Activated T-helper 2 cell treated with anti-CD3 and anti-CD28 coated beads, Interferon-gamma antibody, Interleukin-2, Interleukin-4, amounts not matched to agents 10 μg/mL and 5 μg/mL and 100 μg/mL, durations not matched to agents 14 hours and 24 hours and 36 hours (primary cell): Measurements from ENCODE around the gene UBE3A. TPM values are rescaled to one million over a fixed set of nuclear protein-coding genes. Genes with fewer than 3 reads are reported as not detected.

ENCODE experiments used
- DNase-seq: peaks from one replicate; pipeline ENCODE4 v3.0.0; 2021; ENCODE audit warnings: low spot score
- H3K27ac Mint-ChIP-seq: one replicate; pipeline ENCODE4 v1.8.0; 2021; ENCODE audit warnings: mixed read lengths
- H3K27me3 Mint-ChIP-seq: one replicate; pipeline ENCODE4 v1.8.0; 2021; ENCODE audit warnings: low read depth, mixed read lengths
- H3K36me3 Mint-ChIP-seq: one replicate; pipeline ENCODE4 v1.8.0; 2021; ENCODE audit warnings: low read depth, mixed read lengths
- H3K4me1 Mint-ChIP-seq: one replicate; pipeline ENCODE4 v1.8.0; 2021; ENCODE audit warnings: low read depth, mixed read lengths
- H3K4me3 Mint-ChIP-seq: one replicate; pipeline ENCODE4 v1.8.0; 2021; ENCODE audit warnings: low read depth, mild to moderate bottlenecking, moderate library complexity, mixed read lengths
- H3K9me3 Mint-ChIP-seq: one replicate; pipeline ENCODE4 v1.8.0; 2021; ENCODE audit warnings: mixed read lengths
- intact Hi-C: fragments of 100-400 bp; cut with micrococcal nuclease; formaldehyde crosslinking; loops from one replicate; pipeline ENCODE4 v1.15.1; 2023
- total RNA-seq: library from RNA; stranded (reverse); gene quantifications from 2 replicates; pipeline ENCODE4 v1.2.3, GENCODE V29; 2022

Gene UBE3A
- total RNA-seq, 1 donor from 2014 or later = 108 TPM

- Mint-ChIP-seq H3K27me3 (no peaks in the 10 kb centered on the region), H3K4me1 (no peaks in the 10 kb centered on the region), H3K27ac (no peak overlapping the region), H3K36me3 (peaks cover 63% of the 10 kb centered on the region), H3K4me3 (no peak overlapping the region), H3K9me3 (peaks cover 17% of the 10 kb centered on the region)
- intact Hi-C loops = no loop called here
- no peak for DNase-seq
Measured at GRCh38 chr15:25333049-25333448, 105.8 kb downstream of the UBE3A start.

GRCh38 chr15:25332306-25332705, 106.5 kb downstream of the UBE3A start:
- Mint-ChIP-seq H3K9me3 (peaks cover 17% of the 10 kb centered on the region), H3K4me1 (no peaks in the 10 kb centered on the region)
- intact Hi-C loops = no loop called here

DNA sequence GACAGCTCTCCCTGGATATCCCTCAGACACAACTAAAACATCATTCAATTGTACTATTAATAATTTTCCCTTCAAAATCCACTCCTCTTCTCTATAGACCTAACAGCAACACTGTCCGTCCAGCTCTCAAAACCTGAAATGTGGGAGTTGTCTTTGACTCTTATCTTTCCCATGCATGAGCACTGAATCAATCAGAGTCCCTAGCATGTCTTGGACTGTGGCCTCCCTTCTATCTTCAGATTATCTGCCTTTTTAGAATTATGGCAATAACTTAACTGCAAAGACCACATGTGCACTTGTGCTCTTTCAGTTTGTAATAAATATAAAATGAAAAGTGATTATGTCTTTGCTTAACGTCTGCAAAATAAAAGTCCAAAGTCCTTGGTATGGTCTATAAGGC, 107.0 kb downstream of the UBE3A start:
- no peaks in the 10 kb centered on the region for H3K4me1 Mint-ChIP-seq

More at GRCh38 chr15:25332306-25332705, 106.5 kb downstream of the UBE3A start:
- H3K36me3 Mint-ChIP-seq = peaks cover 56% of the 10 kb centered on the region
- H3K27ac Mint-ChIP-seq = no peak overlapping the region
- no peak for DNase-seq
- no peaks in the 10 kb centered on the region for H3K27me3 Mint-ChIP-seq
- H3K4me3 Mint-ChIP-seq = no peak overlapping the region

GRCh38 chr15:25331404-25331803, 107.4 kb downstream of the UBE3A start:
- no peaks in the 10 kb centered on the region for H3K27me3 Mint-ChIP-seq
- no peaks in the 10 kb centered on the region for H3K4me1 Mint-ChIP-seq
- H3K36me3 Mint-ChIP-seq = peaks cover 48% of the 10 kb centered on the region

More for the DNA sequence above, 107.0 kb downstream of the UBE3A start:
- no peak for DNase-seq
- H3K27me3 Mint-ChIP-seq = no peaks in the 10 kb centered on the region
- intact Hi-C loops = no loop called here
- H3K36me3 Mint-ChIP-seq = peaks cover 51% of the 10 kb centered on the region
- no peak overlapping the region for H3K4me3 Mint-ChIP-seq
- H3K27ac Mint-ChIP-seq = no peak overlapping the region
- peaks cover 17% of the 10 kb centered on the region for H3K9me3 Mint-ChIP-seq

DNA sequence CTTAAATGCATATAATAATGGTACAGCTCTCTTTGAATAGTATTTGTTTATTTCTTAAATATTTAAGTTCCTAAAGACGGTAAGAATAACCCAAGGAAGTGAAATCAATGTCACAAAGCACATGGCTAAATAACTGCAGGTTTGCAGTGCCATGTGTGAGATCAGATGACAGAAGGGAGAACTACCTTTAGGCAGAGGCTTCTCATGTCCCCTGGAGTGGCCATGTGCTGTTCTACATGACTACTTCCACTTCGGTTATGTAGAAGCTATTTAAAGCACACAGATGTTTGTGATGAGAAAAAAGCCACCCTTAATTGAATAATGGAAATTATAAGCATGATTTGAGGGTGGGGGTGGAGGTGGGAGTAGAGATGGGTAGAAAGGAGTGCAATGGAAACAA, 109.1 kb downstream of the UBE3A start:
- Mint-ChIP-seq H3K36me3 (peaks cover 33% of the 10 kb centered on the region), H3K27me3 (no peaks in the 10 kb centered on the region), H3K4me3 (no peak overlapping the region), H3K9me3 (peaks cover 8% of the 10 kb centered on the region), H3K4me1 (no peaks in the 10 kb centered on the region), H3K27ac (no peak overlapping the region)
- DNase-seq = no peak
- intact Hi-C loops = no loop called here

More at GRCh38 chr15:25331404-25331803, 107.4 kb downstream of the UBE3A start:
- peaks cover 19% of the 10 kb centered on the region for H3K9me3 Mint-ChIP-seq
- no peak overlapping the region for H3K4me3 Mint-ChIP-seq
- DNase-seq = no peak
- intact Hi-C loops = no loop called here
- H3K27ac Mint-ChIP-seq = no peak overlapping the region

GRCh38 chr15:25327686-25328085, 111.1 kb downstream of the UBE3A start:
- DNase-seq = no peak
- intact Hi-C loops = no loop called here
- no peaks in the 10 kb centered on the region for H3K27me3 Mint-ChIP-seq
- no peaks in the 10 kb centered on the region for H3K4me1 Mint-ChIP-seq
- H3K4me3 Mint-ChIP-seq = no peak overlapping the region
- no peak overlapping the region for H3K27ac Mint-ChIP-seq
- peaks cover 25% of the 10 kb centered on the region for H3K36me3 Mint-ChIP-seq
- peaks cover 10% of the 10 kb centered on the region for H3K9me3 Mint-ChIP-seq

DNA sequence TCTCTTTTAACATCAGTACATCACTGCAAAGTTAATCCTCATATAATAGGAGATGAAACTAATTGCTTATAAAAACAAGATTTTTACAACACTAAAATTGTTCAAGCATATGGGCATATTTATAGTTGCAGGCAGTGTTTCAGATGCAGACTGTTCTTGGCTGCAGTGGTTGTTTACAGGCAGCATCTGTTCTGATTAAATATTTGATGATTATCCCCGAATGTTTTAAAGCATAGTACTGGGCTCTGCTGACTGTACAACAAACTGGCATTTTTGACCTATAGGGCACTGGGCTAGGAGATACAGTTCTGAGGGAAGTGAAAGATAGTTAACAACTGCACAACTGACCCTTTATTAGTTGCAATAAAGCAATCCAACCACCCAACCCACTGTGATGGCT, 113.6 kb downstream of the UBE3A start:
- peaks cover 13% of the 10 kb centered on the region for H3K36me3 Mint-ChIP-seq
- intact Hi-C loops = no loop called here
- no peak for DNase-seq
- peaks cover 24% of the 10 kb centered on the region for H3K9me3 Mint-ChIP-seq
- H3K27me3 Mint-ChIP-seq = no peaks in the 10 kb centered on the region
- H3K27ac Mint-ChIP-seq = no peak overlapping the region
- no peaks in the 10 kb centered on the region for H3K4me1 Mint-ChIP-seq
- H3K4me3 Mint-ChIP-seq = no peak overlapping the region

DNA sequence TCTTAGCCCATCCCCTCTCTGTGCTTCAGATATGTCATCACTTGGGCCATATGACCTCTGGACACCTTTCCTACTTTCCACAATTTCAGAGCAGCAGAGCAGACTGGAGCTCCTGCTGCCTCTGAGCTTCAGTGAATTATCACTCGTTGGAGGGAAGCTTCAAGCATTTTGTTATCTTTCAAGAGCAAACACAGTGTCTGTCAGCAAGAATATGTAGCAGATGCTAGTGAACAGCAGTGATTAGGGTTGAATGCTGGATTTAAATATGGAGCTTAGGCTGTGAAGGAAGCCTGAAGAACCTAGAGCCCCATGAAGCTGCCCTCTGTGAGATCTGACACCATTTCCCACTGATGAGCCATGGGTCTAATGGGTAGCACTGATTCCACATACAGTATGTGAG, 115.4 kb downstream of the UBE3A start:
- H3K27me3 Mint-ChIP-seq = no peaks in the 10 kb centered on the region
- no peak overlapping the region for H3K27ac Mint-ChIP-seq
- H3K9me3 Mint-ChIP-seq = peaks cover 38% of the 10 kb centered on the region
- intact Hi-C loops = no loop called here
- no peaks in the 10 kb centered on the region for H3K4me1 Mint-ChIP-seq
- DNase-seq = no peak
- peaks cover 10% of the 10 kb centered on the region for H3K36me3 Mint-ChIP-seq
- no peak overlapping the region for H3K4me3 Mint-ChIP-seq

DNA sequence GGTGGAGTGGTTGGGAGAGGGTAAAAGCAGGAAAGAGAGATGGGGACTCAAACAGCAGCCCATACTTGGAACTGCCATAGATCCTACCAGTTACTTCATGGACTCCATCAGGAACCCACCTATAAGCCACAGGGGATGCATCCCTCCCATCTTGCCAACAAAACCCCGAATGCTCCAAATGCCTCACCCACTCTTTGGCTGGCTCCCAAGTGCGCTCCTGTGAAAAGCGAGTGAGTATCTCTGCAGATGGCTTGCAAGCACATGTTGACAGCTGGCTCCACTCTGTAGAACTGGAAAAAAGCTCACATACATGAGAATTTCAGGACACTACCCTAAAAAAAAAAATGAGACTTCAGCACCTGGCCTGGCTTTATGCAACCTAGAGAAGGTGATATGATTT, 151.0 kb downstream of the UBE3A start:
- DNase-seq = no peak
- no peak overlapping the region for H3K4me3 Mint-ChIP-seq
- peaks cover 50% of the 10 kb centered on the region for H3K9me3 Mint-ChIP-seq
- H3K27me3 Mint-ChIP-seq = no peaks in the 10 kb centered on the region
- intact Hi-C loops = no loop called here
- H3K4me1 Mint-ChIP-seq = no peaks in the 10 kb centered on the region
- H3K36me3 Mint-ChIP-seq = no peaks in the 10 kb centered on the region
- no peak overlapping the region for H3K27ac Mint-ChIP-seq
